HG02798 (cell line): ENCODE data around the gene KLHL17.
"Not testable (repeated sequence)": the region's sequence is repeated elsewhere in the genome, so short reads cannot be mapped to it uniquely, and the experiment has no call there.

Experiments
- ATAC-seq: cut with Tn5 transposase; IDR thresholded peaks from one replicate; pipeline ENCODE4 v1.9.1; 2021; ENCODE audit warnings: mild to moderate bottlenecking; ENCODE audit not compliant: unreplicated experiment, poor library complexity

Gene KLHL17

GRCh38 chr1:978835-979743 lies 18.7 kb downstream of the KLHL17 start:
- ATAC-seq = no peak

- no peak for ATAC-seq
Measured at GRCh38 chr1:979744-980072, 19.3 kb downstream of the KLHL17 start.

GRCh38 chr1:980137-980571 lies 19.8 kb downstream of the KLHL17 start:
- no peak for ATAC-seq

- no peak for ATAC-seq
Measured at GRCh38 chr1:980602-981395, 20.4 kb downstream of the KLHL17 start.

- ATAC-seq = no peak
Measured at GRCh38 chr1:981491-981954, 21.1 kb downstream of the KLHL17 start.

GRCh38 chr1:981955-982558 lies 21.7 kb downstream of the KLHL17 start, which contains the start of gene PERM1:
Gene PERM1 (minus strand): TSS chr1:982093. CDS start chr1:981029, 1,064 bp downstream.
- no peak for ATAC-seq

GRCh38 chr1:982765-983436 lies 22.5 kb downstream of the KLHL17 start:
- ATAC-seq = no peak

GRCh38 chr1:983798-984475 lies 23.6 kb downstream of the KLHL17 start:
- ATAC-seq = peak; percentile 53

- no peak for ATAC-seq
Measured at GRCh38 chr1:984476-984814, 24.1 kb downstream of the KLHL17 start.

- no peak for ATAC-seq
Measured at GRCh38 chr1:985126-985525, 24.7 kb downstream of the KLHL17 start.

GRCh38 chr1:988061-988460 lies 27.7 kb downstream of the KLHL17 start:
- not testable (repeated sequence) for ATAC-seq

GRCh38 chr1:991275-991674 lies 30.9 kb downstream of the KLHL17 start:
- ATAC-seq = not testable (repeated sequence)

GRCh38 chr1:991895-992294 lies 31.5 kb downstream of the KLHL17 start:
- ATAC-seq = no peak

GRCh38 chr1:992362-992761 lies 32.0 kb downstream of the KLHL17 start:
- no peak for ATAC-seq

- no peak for ATAC-seq
Measured at GRCh38 chr1:993379-993995, 33.1 kb downstream of the KLHL17 start.

- not testable (repeated sequence) for ATAC-seq
Measured at GRCh38 chr1:994546-994945, 34.2 kb downstream of the KLHL17 start.

- ATAC-seq = no peak
Measured at GRCh38 chr1:995665-996633, 35.6 kb downstream of the KLHL17 start.
